NCI-H2029 (cell line): Measurements from ENCODE around the gene LRRC36.
"Not testable (repeated sequence)": the region's sequence is repeated elsewhere in the genome, so short reads cannot be mapped to it uniquely, and the experiment has no call there.

Source experiments
- DNase-seq: peaks from one replicate; lab custom pipeline; 2025; lab: John Stamatoyannopoulos, UW

The LRRC36 gene

GRCh38 chr16:67404740-67405226, 78.2 kb downstream of the LRRC36 start:
- peak; percentile 55 for DNase-seq

GRCh38 chr16:67405336-67405735, 78.7 kb downstream of the LRRC36 start:
- DNase-seq = no peak

- no peak for DNase-seq
These were observed 79.7 kb downstream of the LRRC36 start for GRCh38 chr16:67406111-67406971.

GRCh38 chr16:67407176-67407787, 80.7 kb downstream of the LRRC36 start:
- no peak for DNase-seq

GRCh38 chr16:67407788-67408452, 81.3 kb downstream of the LRRC36 start:
- DNase-seq = no peak

- DNase-seq = no peak
These were observed 83.0 kb downstream of the LRRC36 start for GRCh38 chr16:67409631-67410030.

GRCh38 chr16:67411339-67411738, 84.7 kb downstream of the LRRC36 start:
- no peak for DNase-seq

- no peak for DNase-seq
These were observed 85.7 kb downstream of the LRRC36 start for GRCh38 chr16:67412294-67412693.

GRCh38 chr16:67413978-67414911, 87.6 kb downstream of the LRRC36 start:
- no peak for DNase-seq

- not testable (repeated sequence) for DNase-seq
These were observed 88.8 kb downstream of the LRRC36 start for GRCh38 chr16:67415421-67415820.

- no peak for DNase-seq
These were observed 89.5 kb downstream of the LRRC36 start, which contains the start of gene ZDHHC1 for GRCh38 chr16:67415872-67416793. Gene ZDHHC1, minus strand, starts transcription at chr16:67416477. Its CDS starts 8,702 bp downstream, at chr16:67407775.

GRCh38 chr16:67417333-67418061, 90.9 kb downstream of the LRRC36 start:
- DNase-seq = no peak

GRCh38 chr16:67419502-67419901, 92.9 kb downstream of the LRRC36 start:
- no peak for DNase-seq

- DNase-seq = no peak
These were observed 93.3 kb downstream of the LRRC36 start for GRCh38 chr16:67419931-67420330.

- DNase-seq = no peak
These were observed 94.4 kb downstream of the LRRC36 start for GRCh38 chr16:67421030-67421429.

GRCh38 chr16:67423015-67423414, 96.4 kb downstream of the LRRC36 start:
- DNase-seq = no peak

- no peak for DNase-seq
These were observed 97.1 kb downstream of the LRRC36 start for GRCh38 chr16:67423611-67424260.

- DNase-seq = no peak
These were observed 97.6 kb downstream of the LRRC36 start for GRCh38 chr16:67424261-67424615.

GRCh38 chr16:67425061-67425460, 98.4 kb downstream of the LRRC36 start:
- no peak for DNase-seq
